GM18858 (cell line): Measurements from ENCODE around the gene P2RX7.
"Not testable (repeated sequence)": the region's sequence is repeated elsewhere in the genome, so short reads cannot be mapped to it uniquely, and the experiment has no call there.

Experiments used
- ATAC-seq: cut with Tn5 transposase; IDR thresholded peaks from one replicate; pipeline ENCODE4 v1.9.1; 2021; ENCODE audit not compliant: unreplicated experiment

Gene P2RX7

GRCh38 chr12:121226871-121227270 is 94.2 kb downstream of the P2RX7 start:
- not testable (repeated sequence) for ATAC-seq

- ATAC-seq: no peak
These were observed 94.6 kb downstream of the P2RX7 start for GRCh38 chr12:121227294-121227693.

DNA sequence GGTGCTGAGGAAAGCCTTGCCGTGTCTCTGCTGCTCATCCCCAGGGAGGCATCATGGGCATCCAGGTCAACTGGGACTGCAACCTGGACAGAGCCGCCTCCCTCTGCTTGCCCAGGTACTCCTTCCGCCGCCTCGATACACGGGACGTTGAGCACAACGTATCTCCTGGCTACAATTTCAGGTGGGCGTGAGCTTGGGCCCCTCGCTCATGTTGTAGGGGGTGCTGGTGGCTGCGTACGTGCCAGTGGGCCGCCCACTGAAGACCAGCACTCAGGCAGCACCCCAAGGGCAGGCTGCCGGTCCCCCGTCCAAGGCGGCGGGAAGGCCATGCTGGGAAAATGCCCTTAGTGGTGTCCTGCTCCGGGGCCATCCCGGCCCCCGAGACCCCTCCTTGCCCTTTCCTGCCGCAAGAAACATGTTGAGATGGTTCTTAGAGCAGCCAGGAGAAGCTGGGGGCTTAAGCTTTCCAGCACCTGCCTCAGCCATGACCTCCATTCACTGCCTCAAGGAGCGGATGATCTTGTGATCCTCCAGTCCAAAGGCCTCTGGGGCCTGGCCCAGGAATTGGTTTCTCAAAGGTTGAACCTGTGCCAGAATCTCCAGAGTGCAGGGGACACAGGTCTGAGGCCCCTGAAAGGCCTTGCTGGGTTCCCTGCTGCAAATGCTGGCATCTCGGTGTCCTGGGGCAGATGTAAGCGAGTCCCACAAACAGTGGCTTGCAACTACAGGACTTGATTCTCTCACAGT is 96.4 kb downstream of the P2RX7 start:
- no peak for ATAC-seq

- ATAC-seq: not testable (repeated sequence)
These were observed 97.3 kb downstream of the P2RX7 start for GRCh38 chr12:121229826-121230537.

- ATAC-seq: no peak
These were observed 97.8 kb downstream of the P2RX7 start for GRCh38 chr12:121230538-121230907.

- no peak for ATAC-seq
These were observed 99.5 kb downstream of the P2RX7 start for GRCh38 chr12:121232163-121232562.

- no peak for ATAC-seq
These were observed 100.4 kb downstream of the P2RX7 start for GRCh38 chr12:121232977-121233627.

GRCh38 chr12:121233628-121234020 is 100.9 kb downstream of the P2RX7 start:
- no peak for ATAC-seq

GRCh38 chr12:121236776-121237175 is 104.1 kb downstream of the P2RX7 start:
- ATAC-seq: no peak

- no peak for ATAC-seq
These were observed 104.7 kb downstream of the P2RX7 start for GRCh38 chr12:121237415-121237814.
